DOHH2 (cell line): ENCODE results near the gene BECN2.

Experiments
- EZH2phosphoT487 ChIP-seq: fragments of 200-600 bp; sonication (generic); IDR thresholded peaks from 2 replicates; pipeline ENCODE4 v1.6.1; 2017; ENCODE audit warnings: borderline replicate concordance, mild to moderate bottlenecking, antibody characterized with exemption, low read length, moderate library complexity, mixed read lengths
- TF ChIP-seq, protein P1 (sequence below): fragments of 200-600 bp; sonication (generic); IDR thresholded peaks from one replicate; pipeline ENCODE4 v1.5.1; 2014; ENCODE audit warnings: antibody characterized with exemption, mild to moderate bottlenecking, low read depth, low read length; ENCODE audit not compliant: poor library complexity, severe bottlenecking

DNA sequence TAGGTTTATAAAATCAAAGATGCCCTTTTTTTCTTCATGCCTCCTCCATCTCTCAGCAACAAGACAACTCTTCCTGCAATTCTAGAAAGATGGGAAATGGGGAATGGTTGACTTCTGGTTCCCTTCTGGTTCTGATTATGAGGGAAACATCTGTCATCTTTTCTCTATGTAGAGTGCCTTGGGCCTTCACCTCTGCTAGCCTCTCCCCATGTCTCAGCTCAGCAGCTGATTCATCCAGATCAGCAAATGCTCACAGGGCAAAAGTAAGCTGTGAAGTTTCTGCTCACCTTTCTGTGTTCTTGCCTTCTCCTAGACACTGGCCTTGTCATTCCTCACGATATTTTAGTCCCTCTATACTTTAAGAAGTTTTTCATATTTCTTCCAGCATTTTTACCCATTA lies 17.8 kb upstream of the BECN2 start:
- TF ChIP-seq, protein P1, sequence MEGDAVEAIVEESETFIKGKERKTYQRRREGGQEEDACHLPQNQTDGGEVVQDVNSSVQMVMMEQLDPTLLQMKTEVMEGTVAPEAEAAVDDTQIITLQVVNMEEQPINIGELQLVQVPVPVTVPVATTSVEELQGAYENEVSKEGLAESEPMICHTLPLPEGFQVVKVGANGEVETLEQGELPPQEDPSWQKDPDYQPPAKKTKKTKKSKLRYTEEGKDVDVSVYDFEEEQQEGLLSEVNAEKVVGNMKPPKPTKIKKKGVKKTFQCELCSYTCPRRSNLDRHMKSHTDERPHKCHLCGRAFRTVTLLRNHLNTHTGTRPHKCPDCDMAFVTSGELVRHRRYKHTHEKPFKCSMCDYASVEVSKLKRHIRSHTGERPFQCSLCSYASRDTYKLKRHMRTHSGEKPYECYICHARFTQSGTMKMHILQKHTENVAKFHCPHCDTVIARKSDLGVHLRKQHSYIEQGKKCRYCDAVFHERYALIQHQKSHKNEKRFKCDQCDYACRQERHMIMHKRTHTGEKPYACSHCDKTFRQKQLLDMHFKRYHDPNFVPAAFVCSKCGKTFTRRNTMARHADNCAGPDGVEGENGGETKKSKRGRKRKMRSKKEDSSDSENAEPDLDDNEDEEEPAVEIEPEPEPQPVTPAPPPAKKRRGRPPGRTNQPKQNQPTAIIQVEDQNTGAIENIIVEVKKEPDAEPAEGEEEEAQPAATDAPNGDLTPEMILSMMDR = no peak
- no peak for TF ChIP-seq EZH2phosphoT487
